HS-27A (cell line): Measurements from ENCODE around the gene VPS25.
"Not testable (repeated sequence)": the region's sequence is repeated elsewhere in the genome, so short reads cannot be mapped to it uniquely, and the experiment has no call there.

Experiments
- DNase-seq: peaks from one replicate; pipeline ENCODE4 v3.0.0-alpha.2; 2012; ENCODE audit warnings: low read depth, missing footprints

VPS25 gene

DNA sequence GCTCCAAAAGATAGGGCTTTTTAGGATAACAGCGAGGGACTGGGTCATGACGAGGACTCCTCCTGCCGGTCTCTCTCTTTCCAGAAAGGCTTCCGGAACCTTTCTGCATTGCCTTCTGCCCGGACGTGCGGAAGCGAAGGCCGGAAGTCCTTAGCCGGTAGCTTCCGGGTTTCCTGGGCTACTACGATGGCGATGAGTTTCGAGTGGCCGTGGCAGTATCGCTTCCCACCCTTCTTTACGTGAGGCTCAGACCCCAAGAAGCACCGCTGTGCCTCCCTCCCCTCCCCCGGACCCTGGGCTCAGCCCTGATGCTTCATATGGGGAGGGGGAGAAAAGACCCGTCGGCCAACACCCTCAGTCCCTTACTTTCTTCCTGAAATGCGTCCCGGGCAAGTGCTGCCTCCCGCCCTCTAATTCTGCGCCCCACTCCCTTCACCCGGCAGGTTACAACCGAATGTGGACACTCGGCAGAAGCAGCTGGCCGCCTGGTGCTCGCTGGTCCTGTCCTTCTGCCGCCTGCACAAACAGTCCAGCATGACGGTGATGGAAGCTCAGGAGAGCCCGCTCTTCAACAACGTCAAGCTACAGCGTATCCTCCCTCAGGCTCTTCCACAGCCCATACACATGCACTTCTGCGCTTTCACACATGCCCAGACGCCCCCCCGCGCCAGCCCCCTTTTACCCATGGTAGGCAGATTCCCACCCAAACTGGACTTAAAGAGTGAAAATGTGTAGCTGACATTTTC is at the start of gene VPS25:
VPS25 (plus strand) TSS at position 160 of the 746 bp plus-strand sequence; CDS start at position 187, 27 bp downstream.
- DNase-seq = peak; percentile 30

DNA sequence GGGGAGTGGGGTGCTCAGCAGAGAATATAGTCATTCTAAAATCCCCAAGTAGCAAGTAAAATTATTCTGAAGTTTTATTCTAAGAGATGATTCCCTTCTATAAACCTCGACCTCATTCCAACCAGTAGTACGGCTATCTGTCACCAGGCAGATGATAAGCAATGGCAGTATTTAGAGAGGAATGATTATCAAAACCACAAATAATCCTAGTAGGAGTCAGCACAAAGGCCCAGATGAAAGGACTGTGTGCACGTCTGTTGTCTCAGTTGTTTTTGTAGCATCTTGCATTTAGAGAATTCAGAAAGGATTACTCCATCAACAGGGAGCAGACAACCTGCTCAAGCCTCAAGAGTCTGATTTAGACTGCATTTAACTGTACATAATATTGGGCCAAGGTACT is 49.6 kb upstream of the VPS25 start:
- DNase-seq = no peak

DNA sequence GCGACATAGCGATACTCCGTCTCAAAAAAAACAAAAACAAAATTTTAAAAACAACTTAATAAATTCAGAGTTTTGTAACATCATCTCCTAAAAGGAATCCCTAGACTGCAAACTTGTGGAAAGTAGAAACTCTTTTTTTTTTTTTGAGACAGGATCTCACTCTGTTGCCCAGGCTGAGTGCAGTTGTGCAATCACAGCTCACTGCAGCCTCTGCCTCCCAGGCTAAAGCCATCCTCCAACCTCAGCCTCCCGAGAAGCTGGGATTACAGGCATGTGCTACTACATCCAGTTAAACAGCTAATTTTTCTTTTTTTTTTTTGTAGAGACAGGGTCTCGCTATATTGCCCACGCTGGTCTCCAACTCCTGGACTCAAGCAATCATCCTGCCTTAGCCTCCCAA is 48.1 kb upstream of the VPS25 start:
- no peak for DNase-seq

DNA sequence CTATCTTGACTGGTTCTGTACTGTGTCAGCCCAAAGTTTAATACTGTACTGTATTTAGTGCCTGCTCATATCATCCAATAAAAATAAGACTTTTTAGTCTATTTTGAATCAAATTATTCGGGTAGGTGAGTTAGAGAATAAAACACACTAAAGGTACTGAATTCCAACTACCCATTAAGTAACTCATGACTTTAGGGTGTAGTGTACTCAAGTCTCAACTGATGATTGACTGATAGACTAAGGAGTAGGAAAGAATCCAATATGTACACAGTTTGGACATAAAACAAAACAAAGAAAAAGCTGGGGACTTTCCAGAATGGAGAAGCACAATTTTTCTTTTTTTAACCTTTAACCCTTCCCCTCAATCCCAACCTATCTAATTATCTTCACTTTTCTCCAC is 32.5 kb upstream of the VPS25 start:
- DNase-seq = no peak

DNA sequence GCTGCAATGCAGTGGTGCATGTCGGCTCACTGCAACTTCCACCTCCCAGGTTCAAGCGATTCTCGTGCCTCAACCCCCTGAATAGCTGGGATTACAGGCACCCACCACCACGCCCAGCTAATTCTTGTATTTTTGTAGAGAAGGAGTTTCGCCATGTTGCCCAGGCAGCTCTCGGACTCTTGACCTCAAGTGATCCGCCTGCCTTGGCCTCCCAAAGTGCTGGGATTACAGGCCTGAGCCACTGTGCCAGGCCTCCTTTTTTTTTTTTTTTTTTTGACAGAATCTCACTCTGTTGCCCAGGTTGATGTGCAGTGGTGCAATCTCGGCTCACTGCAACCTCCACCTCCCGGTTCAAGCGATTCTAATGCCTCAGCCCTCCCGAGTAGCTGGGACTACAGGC is 30.3 kb upstream of the VPS25 start:
- not testable (repeated sequence) for DNase-seq

DNA sequence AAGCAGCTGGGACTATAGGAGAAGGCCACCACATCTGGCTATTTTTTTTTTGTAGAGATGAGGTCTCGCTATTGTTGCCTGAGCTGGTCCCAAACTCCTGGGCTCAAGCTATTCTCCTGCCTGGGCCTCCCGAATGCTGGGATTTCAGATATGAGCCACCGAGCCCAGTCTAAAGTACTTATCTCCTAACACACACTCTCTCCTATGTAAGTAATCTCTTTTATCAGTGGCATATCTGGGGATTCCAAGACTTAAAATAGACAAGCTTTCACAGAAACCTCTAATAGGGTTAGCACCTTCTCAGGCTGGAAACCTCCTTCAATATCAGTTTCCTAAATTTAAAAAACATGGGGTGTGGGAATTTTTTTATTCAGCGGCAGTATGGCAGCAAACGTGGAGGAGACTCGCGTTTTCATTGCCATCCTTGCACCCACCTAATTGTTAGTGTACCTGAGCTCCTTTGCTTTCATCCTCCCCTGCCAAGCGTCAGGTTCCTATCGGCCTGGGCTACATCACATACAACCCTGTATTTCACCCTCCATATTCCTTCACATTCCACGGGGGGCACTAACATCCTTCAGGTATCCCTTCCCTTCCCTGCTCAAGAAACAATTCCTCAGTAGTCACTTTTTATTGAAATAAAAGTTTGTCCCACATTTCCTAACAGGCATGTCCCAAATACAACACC is 29.5 kb upstream of the VPS25 start:
- no peak for DNase-seq

DNA sequence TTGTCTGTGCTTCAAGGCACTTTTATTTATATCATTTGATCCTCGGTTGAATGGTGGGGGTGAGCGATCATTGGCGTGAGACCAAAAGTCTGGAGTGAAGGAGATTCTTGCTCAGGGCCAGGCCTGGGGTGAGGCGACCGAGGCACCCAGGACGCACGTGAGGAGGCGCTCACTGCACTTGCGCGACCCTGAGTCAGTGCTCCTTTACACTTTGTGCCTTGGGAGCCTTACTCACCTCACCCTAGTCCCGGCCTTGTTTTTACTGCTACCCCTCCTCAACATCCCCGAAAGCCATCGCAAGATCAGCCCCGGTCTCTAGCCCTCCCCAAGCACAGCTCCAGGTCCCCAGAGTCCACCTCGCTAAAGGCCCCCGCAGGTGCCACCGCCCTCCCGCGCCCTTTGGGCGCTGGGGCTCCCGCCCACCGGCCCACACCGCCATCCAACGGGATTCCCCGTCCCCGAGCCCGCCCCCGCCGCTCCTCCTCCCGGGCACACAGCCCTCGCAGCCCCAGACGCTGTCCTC is 28.9 kb upstream of the VPS25 start:
- peak; percentile 22 for DNase-seq

DNA sequence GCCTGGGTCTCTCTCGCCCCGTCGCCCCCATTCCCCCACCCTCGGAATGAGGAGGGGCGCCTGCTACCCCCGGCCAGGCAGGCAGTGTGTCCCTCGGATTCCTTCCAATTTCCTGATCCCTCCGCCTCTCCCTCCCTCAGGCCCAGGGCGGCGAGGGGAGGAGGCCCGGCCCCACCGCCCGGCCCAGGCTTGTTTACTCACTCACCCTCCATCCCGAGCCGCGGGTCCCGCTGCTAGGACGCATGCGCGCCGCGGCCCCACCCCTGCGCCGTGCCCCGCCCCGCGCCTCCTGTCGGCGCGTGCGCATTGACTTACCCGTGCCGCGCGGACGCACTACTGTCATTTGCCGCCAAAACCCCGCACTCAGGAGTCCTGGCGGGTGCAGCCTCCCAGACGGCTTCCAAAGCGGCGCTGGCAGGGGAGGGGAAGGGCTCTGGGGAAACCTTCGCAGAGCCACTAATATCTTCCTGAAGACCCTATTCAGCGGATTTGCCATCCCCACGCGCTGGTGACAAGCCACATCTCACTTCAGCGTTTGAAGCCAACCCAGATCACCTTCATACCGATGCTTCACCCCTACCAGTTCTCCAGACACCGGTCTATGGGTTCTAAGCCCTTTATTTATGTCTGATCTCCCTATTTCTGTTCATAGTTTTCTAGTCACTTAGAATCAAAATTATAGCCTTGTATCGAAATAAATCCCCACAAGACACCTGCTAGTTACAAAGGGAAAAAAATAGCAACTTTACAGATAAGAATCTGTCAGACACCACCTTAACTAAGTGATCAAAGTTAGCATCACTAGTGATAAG is 28.2 kb upstream of the VPS25 start, which contains the start of gene EZH1:
EZH1 (minus strand) TSS at position 235 of the 812 bp plus-strand sequence. CDS start 16,099 bp downstream, outside the sequence.
- peak; percentile 40 for DNase-seq

DNA sequence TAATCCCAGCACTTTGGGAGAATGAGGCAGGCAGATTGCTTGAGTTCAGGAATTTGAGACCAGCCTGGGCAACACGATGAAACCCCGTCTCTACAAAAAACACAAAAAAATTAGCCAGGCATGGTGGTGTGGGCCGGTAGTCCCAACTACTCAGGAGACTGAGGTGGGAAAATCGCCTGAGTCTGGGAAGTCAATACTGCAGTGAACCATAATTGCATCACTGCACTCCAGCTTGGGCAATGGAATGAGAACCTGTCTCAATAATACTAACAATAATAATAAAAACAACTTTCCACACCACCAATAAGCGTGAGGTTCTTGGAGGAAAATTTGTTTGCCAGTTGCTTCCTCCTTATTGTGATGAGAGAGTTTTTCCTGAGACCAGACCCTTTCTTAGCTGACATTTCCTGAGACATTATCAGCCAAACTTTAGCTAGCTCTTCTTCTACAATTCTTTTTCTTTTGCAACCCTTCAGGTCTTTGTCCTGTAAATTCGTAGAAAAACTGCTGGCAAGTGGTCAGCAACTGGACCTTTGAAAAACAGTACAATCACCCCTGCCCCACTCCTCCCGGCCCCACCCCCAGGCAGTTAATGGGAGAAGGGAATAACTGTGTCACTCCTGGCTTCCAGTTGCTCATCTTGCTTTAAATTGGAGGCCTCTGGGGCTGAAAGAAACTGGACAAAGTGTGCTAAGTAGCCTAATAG is 24.9 kb upstream of the VPS25 start:
- no peak for DNase-seq

DNA sequence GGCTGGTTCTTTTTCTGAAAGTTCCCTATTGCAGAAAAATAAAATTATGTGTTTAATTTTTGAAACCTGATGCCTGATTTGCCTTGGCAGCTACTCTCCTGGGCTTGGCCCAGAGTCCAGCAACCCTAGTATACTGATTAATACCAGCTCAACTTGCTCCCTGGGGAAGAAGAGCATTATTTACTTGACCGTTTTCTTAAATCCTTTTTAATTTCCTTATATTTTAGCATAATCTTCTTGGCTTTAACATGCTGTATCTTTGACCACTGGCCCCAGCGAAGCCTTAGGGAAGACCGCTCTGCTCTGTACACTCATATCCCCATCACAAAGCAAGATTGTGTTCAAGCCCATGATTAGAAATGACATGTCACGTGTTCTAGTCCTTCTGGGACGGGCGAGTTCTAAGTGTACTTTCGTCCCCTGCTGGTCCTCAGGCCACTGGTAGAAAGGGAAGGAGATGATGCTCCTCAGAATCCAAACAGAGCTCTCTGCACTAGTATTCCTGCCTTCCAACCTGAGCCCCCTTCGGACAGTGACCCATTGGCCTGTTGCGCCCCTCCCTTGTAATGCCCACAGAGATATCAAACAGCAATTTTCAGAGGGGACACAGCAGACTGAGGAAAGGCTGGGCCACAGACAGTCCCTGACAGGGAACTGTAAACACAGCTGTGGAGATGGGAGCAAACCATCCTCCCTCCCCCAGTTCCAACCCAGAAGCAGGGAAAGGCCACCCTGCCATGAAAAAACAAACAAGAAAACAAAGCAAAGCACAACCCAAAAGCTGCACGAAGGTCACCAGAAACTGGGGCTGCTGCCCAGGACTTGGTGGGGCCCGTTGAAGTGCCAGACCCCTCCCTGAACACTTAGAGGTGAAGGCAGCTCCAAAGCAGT is 24.1 kb upstream of the VPS25 start:
- DNase-seq = no peak

DNA sequence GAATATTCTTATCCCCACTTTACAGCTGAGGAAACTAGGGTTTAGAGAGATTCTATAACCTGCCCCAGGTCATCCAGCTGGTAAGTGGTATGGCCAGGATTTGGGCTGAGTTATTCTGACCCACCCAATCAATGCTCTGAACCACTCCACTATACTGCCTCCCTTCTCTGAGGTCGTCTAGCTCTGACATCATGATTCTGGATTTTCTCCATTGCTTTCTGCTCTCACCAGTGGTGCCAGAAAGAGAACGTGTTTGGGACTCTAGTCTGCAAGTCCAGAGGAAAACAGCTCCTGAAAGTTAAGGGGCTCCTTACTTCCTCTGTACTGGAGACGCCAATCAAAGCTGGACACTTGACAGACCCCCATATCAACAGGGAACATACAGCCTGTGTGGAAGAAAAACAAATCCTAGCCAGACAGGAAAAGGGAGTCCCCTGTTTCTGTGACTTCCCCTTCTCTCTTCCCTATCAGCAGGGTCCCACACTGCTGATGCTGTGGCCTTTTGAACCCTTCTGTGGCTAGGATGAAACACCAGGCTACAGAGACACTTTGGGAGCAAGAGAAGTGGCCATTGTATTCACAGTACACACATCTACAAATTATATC is 22.4 kb upstream of the VPS25 start:
- no peak for DNase-seq

DNA sequence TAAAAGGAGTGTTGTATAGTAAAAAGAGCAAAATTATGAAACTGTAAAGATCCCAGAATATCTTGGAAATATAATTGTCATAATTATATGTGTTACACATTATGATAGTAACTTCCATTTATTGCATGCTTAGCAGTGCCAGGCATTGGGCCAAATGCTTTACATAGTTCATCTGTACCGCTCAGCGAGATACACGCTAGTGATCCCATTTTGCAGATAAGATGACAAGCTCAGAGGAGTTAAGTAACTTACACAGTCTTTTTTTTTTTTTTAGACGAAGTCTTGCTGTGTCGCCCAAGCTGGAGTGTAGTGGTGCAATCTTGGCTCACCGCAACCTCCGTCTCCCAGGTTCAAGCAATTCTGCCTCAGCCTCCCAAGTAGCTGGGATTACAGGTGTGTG is 21.6 kb upstream of the VPS25 start:
- DNase-seq = no peak

DNA sequence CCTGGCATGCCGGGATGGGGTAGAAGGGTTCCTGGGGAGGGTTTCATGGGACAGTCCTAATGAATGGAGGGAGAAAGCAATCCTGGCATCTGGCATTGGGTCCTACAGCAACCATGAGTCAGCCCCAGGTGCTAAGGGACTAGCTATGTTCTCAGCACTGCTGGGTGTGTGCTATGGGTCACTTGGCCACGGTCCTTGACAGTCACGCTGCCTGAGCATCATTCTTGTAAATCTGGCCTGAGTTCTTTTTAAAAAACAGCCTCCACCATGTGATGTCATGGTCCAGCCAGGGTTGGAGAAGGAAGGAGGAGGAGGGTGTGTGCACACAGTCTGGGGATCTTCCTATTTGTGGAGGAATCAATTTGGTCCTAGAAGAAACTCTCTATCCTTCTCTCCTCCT is 18.5 kb upstream of the VPS25 start:
- no peak for DNase-seq

DNA sequence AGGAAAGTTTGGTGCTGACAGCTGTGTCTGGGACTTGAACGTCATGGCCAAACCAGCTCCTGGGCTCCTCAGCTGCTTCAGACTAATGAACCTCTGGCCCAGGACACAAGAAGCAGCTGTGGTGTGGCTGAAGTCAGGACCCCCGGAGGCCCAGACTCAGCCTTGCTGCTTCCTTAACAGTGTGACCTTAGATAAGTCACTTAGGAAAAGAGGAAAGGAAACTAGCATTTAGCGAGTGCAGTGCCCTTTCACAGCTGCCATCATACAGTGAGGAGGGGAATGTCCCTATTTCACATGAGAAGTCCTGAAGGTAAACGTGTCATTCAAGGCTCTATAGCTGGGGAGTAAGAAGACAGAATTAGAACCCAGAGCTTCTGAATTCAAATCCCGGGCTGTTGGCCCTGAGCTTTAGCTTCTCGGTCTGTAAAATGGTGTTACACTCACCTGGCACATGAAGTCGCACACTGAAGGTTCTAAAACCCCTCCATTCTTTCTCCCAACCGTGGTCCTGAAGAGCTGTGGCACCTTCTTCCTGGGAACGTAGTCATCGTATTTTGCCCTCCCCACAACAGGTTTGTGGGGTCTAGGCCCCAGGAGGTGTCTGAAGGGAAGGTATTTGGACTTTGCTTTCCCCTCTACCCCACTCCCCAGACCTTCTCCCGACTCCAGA is 13.1 kb upstream of the VPS25 start:
- no peak for DNase-seq

DNA sequence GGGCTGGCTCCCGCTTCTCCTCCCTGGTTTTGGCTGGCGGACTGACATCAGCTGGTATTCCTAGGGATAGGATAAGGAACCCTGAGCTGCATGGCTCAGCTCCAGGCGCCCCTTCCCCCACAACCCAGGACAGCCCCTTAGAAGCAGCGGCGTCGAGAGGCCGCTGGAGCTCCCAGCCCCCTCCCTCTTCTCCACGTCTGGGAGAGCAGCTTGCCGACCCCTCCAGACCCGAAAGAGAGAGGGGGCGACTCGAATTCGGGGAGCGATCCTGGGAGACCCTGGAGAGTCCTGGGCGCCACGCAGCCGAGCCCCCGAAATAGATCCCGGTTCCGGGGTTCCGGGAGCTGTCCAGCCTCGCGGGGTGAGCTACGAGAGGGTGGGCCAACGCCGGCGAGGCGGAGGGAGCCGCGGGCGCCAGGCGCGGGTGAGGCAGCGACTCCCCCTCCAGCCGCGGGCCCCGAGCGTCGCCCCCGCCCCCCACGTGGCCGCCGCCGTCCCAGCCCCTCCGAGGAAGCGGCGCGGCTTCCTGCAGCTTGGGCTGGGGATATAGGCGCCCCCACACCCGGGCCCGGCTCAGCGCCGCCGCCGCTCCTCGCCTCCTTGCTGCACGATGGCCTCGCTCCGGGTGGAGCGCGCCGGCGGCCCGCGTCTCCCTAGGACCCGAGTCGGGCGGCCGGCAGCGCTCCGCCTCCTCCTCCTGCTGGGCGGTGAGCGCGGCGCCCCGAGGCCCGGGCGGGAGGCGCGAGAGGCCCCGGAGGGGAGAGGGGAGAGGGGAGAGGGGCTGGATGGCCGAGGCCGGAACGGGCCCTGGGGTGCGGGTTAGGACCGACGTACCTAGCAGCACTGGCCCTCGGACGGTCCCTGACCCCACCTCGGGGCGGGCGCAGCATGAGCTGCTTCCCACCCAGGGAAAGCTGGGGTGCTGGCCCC is 12.3 kb upstream of the VPS25 start, which contains the start of gene RAMP2:
RAMP2 (plus strand) TSS at position 576 of the 930 bp plus-strand sequence; CDS start at position 611, 35 bp downstream.
- no peak for DNase-seq

DNA sequence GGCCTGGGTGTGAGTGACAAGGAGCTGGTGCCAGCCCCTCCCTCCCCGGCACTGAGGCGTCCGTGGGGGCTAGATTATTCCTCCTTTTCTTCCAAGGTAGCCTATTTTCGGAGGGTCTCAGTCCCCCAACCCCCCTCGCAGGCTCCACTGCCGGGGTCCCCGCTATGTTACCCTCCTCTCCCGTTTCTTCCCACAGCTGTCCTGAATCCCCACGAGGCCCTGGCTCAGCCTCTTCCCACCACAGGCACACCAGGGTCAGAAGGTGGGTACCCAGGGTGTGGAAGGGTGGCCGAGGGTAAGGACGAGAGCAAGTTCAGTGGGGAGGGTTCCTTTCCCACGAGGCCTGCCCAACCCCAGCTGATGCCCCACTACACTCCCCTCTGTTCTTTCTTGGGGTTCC is 11.6 kb upstream of the VPS25 start:
- DNase-seq = no peak

DNA sequence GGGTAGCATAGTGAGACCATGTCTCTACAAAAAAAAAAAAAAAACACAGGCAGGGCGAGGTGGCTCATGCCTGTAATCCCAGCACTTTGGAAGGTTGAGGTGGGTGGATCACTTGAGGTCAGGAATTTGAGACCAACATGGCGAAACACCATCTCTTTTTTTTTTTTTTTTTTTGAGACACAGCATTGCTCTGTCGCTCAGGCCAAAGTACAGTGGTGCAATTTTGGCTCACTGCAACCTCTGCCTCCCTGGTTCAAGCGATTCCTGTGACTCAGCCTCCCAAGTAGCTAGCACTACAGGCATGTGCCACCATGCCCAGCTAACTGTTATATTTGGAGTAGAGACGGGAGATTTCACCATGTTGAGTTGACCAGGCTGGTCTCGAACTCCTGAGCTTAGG is 7.1 kb upstream of the VPS25 start:
- no peak for DNase-seq

DNA sequence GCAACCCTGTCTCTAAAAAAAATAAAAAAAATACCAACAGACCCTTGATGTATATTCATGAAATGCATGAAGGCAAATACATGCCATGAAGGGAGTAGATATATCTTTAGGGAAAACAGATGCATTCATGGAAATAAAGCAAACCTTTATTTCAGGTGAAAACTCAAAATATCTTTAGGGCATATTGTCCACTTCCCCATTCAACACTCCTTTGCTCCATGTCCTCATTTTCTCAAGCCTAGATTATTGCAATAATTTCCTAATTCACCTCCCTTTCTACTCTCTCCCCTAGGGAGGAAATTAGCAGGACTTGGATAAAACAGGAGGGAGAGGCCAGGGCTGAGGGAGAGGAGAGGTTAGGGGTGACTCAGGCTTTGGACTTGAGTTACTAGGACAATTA is 5.7 kb upstream of the VPS25 start:
- no peak for DNase-seq
